Right atrium auricular region (tissue), 2 donors: ENCODE results near the gene MBD3. TPM values are rescaled to one million over a fixed set of nuclear protein-coding genes. Genes with fewer than 3 reads are reported as not detected.
"Not testable (repeated sequence)": the region's sequence is repeated elsewhere in the genome, so short reads cannot be mapped to it uniquely, and the experiment has no call there.

ENCODE experiments used
- DNase-seq: peaks from one replicate; pipeline ENCODE4 v3.0.0-alpha.2; 2019; ENCODE audit warnings: low spot score
- H3K27ac ChIP-seq, 2 donors: fragments of 200-600 bp; sonication (generic); 1 replicate in 1 of 2; 2 replicates in 1 of 2; pipeline ENCODE4 v1.5.1; 2016 to 2019
- H3K27me3 ChIP-seq, 2 donors: fragments of 200-600 bp; sonication (generic); one replicate each; pipeline versions ENCODE4 v1.5.1 to v1.6.0; 2017 to 2019
- H3K36me3 ChIP-seq: fragments of 200-600 bp; sonication (generic); one replicate; pipeline ENCODE4 v1.5.1; 2016
- H3K4me1 ChIP-seq, 2 donors: fragments of 200-600 bp; sonication (generic); one replicate each; pipeline versions ENCODE4 v1.5.1 to v1.6.0; 2017 to 2019
- H3K4me3 ChIP-seq, 2 donors: fragments of 200-600 bp; sonication (generic); 1 replicate in 1 of 2; 2 replicates in 1 of 2; pipeline ENCODE4 v1.5.1; 2017 to 2019; ENCODE audit warnings: mild to moderate bottlenecking in 1 of 2, moderate library complexity in 1 of 2
- H3K9me3 ChIP-seq, 2 donors: fragments of 200-600 bp; sonication (generic); one replicate each; pipeline ENCODE4 v1.5.1; 2019
- total RNA-seq, 2 donors: library from RNA; depleted of rRNA; stranded (reverse); fragments of >200 nt; gene quantifications; one replicate each; pipeline ENCODE4 v1.1.0, GENCODE V29; 2016
- TF ChIP-seq, protein P1 (sequence below), 2 donors: fragments of 200-600 bp; sonication (generic); IDR thresholded peaks; one replicate each; pipeline ENCODE4 v1.5.1; 2019; ENCODE audit warnings: antibody characterized with exemption in 2 of 2

The MBD3 gene, protein sequence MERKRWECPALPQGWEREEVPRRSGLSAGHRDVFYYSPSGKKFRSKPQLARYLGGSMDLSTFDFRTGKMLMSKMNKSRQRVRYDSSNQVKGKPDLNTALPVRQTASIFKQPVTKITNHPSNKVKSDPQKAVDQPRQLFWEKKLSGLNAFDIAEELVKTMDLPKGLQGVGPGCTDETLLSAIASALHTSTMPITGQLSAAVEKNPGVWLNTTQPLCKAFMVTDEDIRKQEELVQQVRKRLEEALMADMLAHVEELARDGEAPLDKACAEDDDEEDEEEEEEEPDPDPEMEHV
- total RNA-seq = 10 to 100 TPM; 64.3 to 86.8 TPM

DNA sequence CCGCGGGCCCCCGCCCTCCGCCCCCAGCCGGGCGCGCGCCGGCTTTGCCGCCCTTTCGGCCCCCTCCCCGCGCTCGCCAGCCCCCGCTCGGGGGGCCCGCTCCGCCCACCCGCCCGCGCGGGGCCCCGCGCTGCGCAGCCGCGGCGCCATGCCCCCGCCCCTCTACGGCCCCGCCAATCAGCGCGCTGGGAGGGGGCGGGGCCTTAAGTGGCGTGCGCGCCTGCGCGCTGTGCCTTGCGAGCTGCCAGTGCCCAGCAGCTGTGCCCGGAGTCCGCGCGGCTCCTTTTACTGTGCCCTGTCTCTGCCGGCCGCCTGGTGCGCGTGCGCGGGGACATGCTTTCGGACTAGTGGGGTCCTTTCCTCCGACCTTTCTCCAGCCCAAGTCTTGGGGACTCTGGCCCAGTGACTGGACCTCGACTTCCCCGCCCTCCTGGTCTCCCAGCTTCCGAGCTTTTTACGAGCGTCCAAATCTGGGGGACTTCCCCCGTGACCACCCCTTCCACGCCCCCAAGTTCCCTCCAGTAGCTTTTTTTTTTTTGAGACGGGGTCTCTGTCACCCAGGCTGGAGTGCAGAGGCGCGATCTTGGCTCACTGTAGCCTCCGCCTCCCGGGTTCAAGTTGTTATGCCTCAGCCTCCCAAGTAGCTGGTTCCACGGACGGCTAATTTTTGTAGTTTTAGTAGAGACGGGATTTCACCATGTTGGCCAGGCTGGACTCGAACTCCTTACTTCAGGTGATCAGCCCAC is at the start of gene MBD3:
MBD3 (minus strand) TSS at position 111 of the 746 bp plus-strand sequence. CDS start 234 bp downstream, outside the sequence.
- DNase-seq = peak; percentile 93
- no peaks in the 10 kb centered on the region for H3K9me3 ChIP-seq
- no peaks in the 10 kb centered on the region for H3K27me3 ChIP-seq
- H3K4me3 ChIP-seq = peak within 1 kb of the TSS; percentile 79 to 87
- TF ChIP-seq, protein P1, sequence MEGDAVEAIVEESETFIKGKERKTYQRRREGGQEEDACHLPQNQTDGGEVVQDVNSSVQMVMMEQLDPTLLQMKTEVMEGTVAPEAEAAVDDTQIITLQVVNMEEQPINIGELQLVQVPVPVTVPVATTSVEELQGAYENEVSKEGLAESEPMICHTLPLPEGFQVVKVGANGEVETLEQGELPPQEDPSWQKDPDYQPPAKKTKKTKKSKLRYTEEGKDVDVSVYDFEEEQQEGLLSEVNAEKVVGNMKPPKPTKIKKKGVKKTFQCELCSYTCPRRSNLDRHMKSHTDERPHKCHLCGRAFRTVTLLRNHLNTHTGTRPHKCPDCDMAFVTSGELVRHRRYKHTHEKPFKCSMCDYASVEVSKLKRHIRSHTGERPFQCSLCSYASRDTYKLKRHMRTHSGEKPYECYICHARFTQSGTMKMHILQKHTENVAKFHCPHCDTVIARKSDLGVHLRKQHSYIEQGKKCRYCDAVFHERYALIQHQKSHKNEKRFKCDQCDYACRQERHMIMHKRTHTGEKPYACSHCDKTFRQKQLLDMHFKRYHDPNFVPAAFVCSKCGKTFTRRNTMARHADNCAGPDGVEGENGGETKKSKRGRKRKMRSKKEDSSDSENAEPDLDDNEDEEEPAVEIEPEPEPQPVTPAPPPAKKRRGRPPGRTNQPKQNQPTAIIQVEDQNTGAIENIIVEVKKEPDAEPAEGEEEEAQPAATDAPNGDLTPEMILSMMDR (IDR thresholded peaks at IDR 0.05) = peak in 1 of 2 donors; percentile 28
- H3K27ac ChIP-seq = peak within 1 kb of the TSS; percentile 86 to 96
- H3K4me1 ChIP-seq = peaks cover 0 to 34% of the 10 kb centered on the region in 2 donors
- peaks cover 18% of the 10 kb centered on the region for H3K36me3 ChIP-seq

GRCh38 chr19:1640893-1641448 is 48.3 kb upstream of the MBD3 start:
- not testable (repeated sequence) for H3K9me3 ChIP-seq, H3K27me3 ChIP-seq, DNase-seq, H3K4me1 ChIP-seq, H3K4me3 ChIP-seq, H3K27ac ChIP-seq
- H3K36me3 ChIP-seq = peaks cover 12% of the 10 kb centered on the region

GRCh38 chr19:1636325-1637236 is 43.9 kb upstream of the MBD3 start:
- H3K27me3 ChIP-seq = no peaks in the 10 kb centered on the region
- TF ChIP-seq, protein P1 (IDR thresholded peaks at IDR 0.05) = no peak
- no peak for DNase-seq
- no peak overlapping the region for H3K4me3 ChIP-seq
- no peak overlapping the region for H3K27ac ChIP-seq
- H3K4me1 ChIP-seq = no peaks in the 10 kb centered on the region
- no peaks in the 10 kb centered on the region for H3K9me3 ChIP-seq
- H3K36me3 ChIP-seq = peaks cover 10% of the 10 kb centered on the region

- TF ChIP-seq, protein P1 (IDR thresholded peaks at IDR 0.05) = no peak
- DNase-seq = no peak
- Histone ChIP-seq H3K4me3 (no peak overlapping the region), H3K27ac (no peak overlapping the region), H3K36me3 (peaks cover 7% of the 10 kb centered on the region), H3K27me3 (no peaks in the 10 kb centered on the region), H3K4me1 (no peaks in the 10 kb centered on the region), H3K9me3 (no peaks in the 10 kb centered on the region)
Observed at GRCh38 chr19:1634938-1635243, 42.2 kb upstream of the MBD3 start.

DNA sequence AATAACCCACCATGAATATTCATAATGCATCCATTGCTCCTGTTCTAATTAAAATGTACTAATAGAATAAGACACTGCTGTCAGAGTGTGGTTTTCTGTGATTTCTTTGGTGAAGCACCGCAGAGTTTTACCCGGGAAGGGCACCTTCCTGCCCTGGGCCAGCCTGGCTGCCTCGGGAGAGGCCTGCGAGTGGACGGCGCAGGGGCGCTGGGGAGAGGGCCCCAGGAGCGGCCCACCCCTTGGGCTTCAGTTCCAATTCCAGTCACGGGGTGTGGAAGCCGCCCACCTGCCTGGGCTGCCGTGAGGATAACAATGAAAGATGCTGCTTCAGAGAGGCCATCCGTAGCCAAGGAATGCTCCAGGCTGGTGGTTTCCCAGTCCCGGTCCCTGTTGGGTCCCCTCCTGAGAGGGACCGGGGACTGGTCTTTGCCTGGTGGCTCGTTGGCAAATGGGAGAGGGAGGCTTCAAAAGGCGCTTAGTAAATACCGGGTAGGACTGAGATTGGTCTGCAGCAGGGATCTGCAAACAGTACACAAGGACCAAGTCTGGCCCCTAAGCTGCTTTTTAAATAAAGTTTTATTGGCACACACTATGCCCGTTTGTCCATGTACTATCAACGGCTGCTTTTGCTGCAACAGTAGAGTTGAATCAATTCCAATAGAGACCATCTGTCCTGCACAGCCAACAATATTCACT is 41.7 kb upstream of the MBD3 start:
- DNase-seq = no peak
- peaks cover 6% of the 10 kb centered on the region for H3K36me3 ChIP-seq
- H3K4me1 ChIP-seq = no peaks in the 10 kb centered on the region
- H3K27ac ChIP-seq = no peak overlapping the region
- H3K4me3 ChIP-seq = no peak overlapping the region
- TF ChIP-seq, protein P1 (IDR thresholded peaks at IDR 0.05) = no peak
- H3K27me3 ChIP-seq = no peaks in the 10 kb centered on the region
- H3K9me3 ChIP-seq = no peaks in the 10 kb centered on the region
